Trophoblast cell (in vitro differentiated cells and primary cell): ENCODE results near the gene BBIP1.

Experiments
- DNase-seq, 2 donors: peaks; one replicate each; pipeline ENCODE4 v3.0.0-alpha.2; 2016
- H2AFZ ChIP-seq: 2 replicates; pipeline ENCODE4 v1.6.1; 2013; ENCODE audit warnings: low read length, moderate library complexity, mild to moderate bottlenecking; ENCODE audit not compliant: insufficient read depth, poor library complexity
- H2AK5ac ChIP-seq: 2 replicates; pipeline ENCODE4 v1.6.1; 2013; ENCODE audit warnings: mild to moderate bottlenecking, low read length
- H2BK120ac ChIP-seq: 2 replicates; pipeline ENCODE4 v1.6.1; 2013; ENCODE audit warnings: low read length, mild to moderate bottlenecking, moderate library complexity; ENCODE audit not compliant: insufficient read depth, poor library complexity
- H2BK12ac ChIP-seq: 2 replicates; pipeline ENCODE4 v1.6.1; 2013; ENCODE audit warnings: mild to moderate bottlenecking, low read length, moderate library complexity
- H2BK5ac ChIP-seq: 2 replicates; pipeline ENCODE4 v1.6.1; 2013; ENCODE audit warnings: low read length, low read depth, moderate library complexity, mild to moderate bottlenecking; ENCODE audit not compliant: poor library complexity
- H3K14ac ChIP-seq: 2 replicates; pipeline ENCODE4 v1.6.1; 2013; ENCODE audit warnings: mild to moderate bottlenecking, low read length
- H3K18ac ChIP-seq: 2 replicates; pipeline ENCODE4 v1.6.1; 2013; ENCODE audit warnings: mild to moderate bottlenecking, low read length
- H3K23ac ChIP-seq: 2 replicates; pipeline ENCODE4 v1.6.1; 2013; ENCODE audit warnings: low read length
- H3K27ac ChIP-seq: 2 replicates; pipeline ENCODE4 v1.5.1; 2013; ENCODE audit warnings: low read depth, mild to moderate bottlenecking, inconsistent platforms, low read length, moderate library complexity
- H3K27me3 ChIP-seq: 2 replicates; pipeline ENCODE4 v1.6.1; 2013; ENCODE audit warnings: inconsistent platforms, mild to moderate bottlenecking, low read length, moderate library complexity; ENCODE audit not compliant: insufficient read depth
- H3K36me3 ChIP-seq, 2 experiments: 1 replicate in 1 of 2; 2 replicates in 1 of 2; pipeline ENCODE4 v1.6.1; 2013; ENCODE audit warnings: low read length in 2 of 2, mild to moderate bottlenecking in 2 of 2, moderate library complexity in 1 of 2; ENCODE audit not compliant: insufficient read depth in 2 of 2, control insufficient read depth in 1 of 2
- H3K4ac ChIP-seq: 2 replicates; pipeline ENCODE4 v1.6.1; 2013; ENCODE audit warnings: low read depth, mild to moderate bottlenecking, low read length, moderate library complexity
- H3K4me1 ChIP-seq, 2 experiments: 1 replicate in 1 of 2; 2 replicates in 1 of 2; pipeline ENCODE4 v1.6.1; 2013; ENCODE audit warnings: low read length in 2 of 2, mild to moderate bottlenecking in 2 of 2, moderate library complexity in 1 of 2; ENCODE audit not compliant: insufficient read depth in 2 of 2, control insufficient read depth in 1 of 2
- H3K4me2 ChIP-seq: 2 replicates; pipeline ENCODE4 v1.6.1; 2013; ENCODE audit warnings: inconsistent platforms, mild to moderate bottlenecking, low read length, moderate library complexity
- H3K4me3 ChIP-seq: 2 replicates; pipeline ENCODE4 v1.5.1; 2013; ENCODE audit warnings: mild to moderate bottlenecking, low read depth, low read length, inconsistent platforms
- H3K79me1 ChIP-seq: one replicate; pipeline ENCODE4 v1.6.1; 2013; ENCODE audit warnings: low read length
- H3K79me2 ChIP-seq: 2 replicates; pipeline ENCODE4 v1.6.1; 2013; ENCODE audit warnings: low read length, mild to moderate bottlenecking; ENCODE audit not compliant: control insufficient read depth, insufficient read depth, poor library complexity
- H3K9ac ChIP-seq: 2 replicates; pipeline ENCODE4 v1.6.1; 2013; ENCODE audit warnings: mild to moderate bottlenecking, low read length
- H3K9me3 ChIP-seq: 2 replicates; pipeline ENCODE4 v1.6.1; 2013; ENCODE audit warnings: low read depth, mild to moderate bottlenecking, control low read depth, inconsistent platforms, low read length; ENCODE audit not compliant: insufficient read depth
- H4K12ac ChIP-seq: 2 replicates; pipeline ENCODE4 v1.6.1; 2013; ENCODE audit warnings: low read depth, mild to moderate bottlenecking, low read length, moderate library complexity
- H4K8ac ChIP-seq: 2 replicates; pipeline ENCODE4 v1.6.1; 2013; ENCODE audit warnings: low read depth, mild to moderate bottlenecking, low read length, moderate library complexity
- H4K91ac ChIP-seq: one replicate; pipeline ENCODE4 v1.6.1; 2013; ENCODE audit warnings: low read depth, mild to moderate bottlenecking, low read length, moderate library complexity
- WGBS: extraction: QIAGEN DNeasy Blood & Tissue Kit; methylation state at CpG from one replicate; pipeline ENCODE4 v1.1.7; 2013; ENCODE audit warnings: missing lambda C conversion rate; ENCODE audit not compliant: insufficient read length, insufficient coverage; ENCODE audit errors: extremely low coverage; 5-methylcytosine and 5-hydroxymethylcytosine counted together

The BBIP1 gene

GRCh38 chr10:110852255-110852896, 66.6 kb downstream of the BBIP1 start:
- no peak overlapping the region for H3K4ac ChIP-seq
- no peak overlapping the region for H2AK5ac ChIP-seq
- H3K27ac ChIP-seq = no peak overlapping the region
- peak overlapping the region; percentile 20 for H4K91ac ChIP-seq
- no peaks in the 10 kb centered on the region for H3K9me3 ChIP-seq
- no peak overlapping the region for H3K23ac ChIP-seq
- H4K12ac ChIP-seq = no peak overlapping the region
- H2BK5ac ChIP-seq = no peak overlapping the region
- H3K4me1 ChIP-seq = peaks cover 5 to 17% of the 10 kb centered on the region in 2 experiments
- H4K8ac ChIP-seq = no peak overlapping the region
- peak overlapping the region; percentile 16 for H3K4me2 ChIP-seq
- no peaks in the 10 kb centered on the region for H3K79me1 ChIP-seq
- H2BK12ac ChIP-seq = no peak overlapping the region
- H3K4me3 ChIP-seq = no peak overlapping the region
- H2AFZ ChIP-seq = no peak overlapping the region
- peak; percentile 93 to 94 for DNase-seq
- peak overlapping the region; percentile 69 for H3K18ac ChIP-seq
- no peaks in the 10 kb centered on the region for H3K79me2 ChIP-seq
- H3K14ac ChIP-seq = no peak overlapping the region
- no peaks in the 10 kb centered on the region for H3K27me3 ChIP-seq
- no peaks in the 10 kb centered on the region for H3K36me3 ChIP-seq
- no peak overlapping the region for H2BK120ac ChIP-seq
- WGBS = no CpG with 5 or more reads among the region's 7 CpGs
- no peak overlapping the region for H3K9ac ChIP-seq

GRCh38 chr10:110851020-110851612, 67.9 kb downstream of the BBIP1 start:
- Histone ChIP-seq H4K8ac (no peak overlapping the region), H2AFZ (no peak overlapping the region), H3K9ac (no peak overlapping the region), H3K9me3 (no peaks in the 10 kb centered on the region), H2AK5ac (peak overlapping the region; percentile 5), H2BK5ac (peak overlapping the region; percentile 30), H3K14ac (no peak overlapping the region), H3K18ac (peak overlapping the region; percentile 7), H3K23ac (no peak overlapping the region), H2BK12ac (peak overlapping the region; percentile 91), H3K79me2 (no peaks in the 10 kb centered on the region), H3K4me3 (no peak overlapping the region), H3K27ac (no peak overlapping the region), H4K91ac (peak overlapping the region; percentile 45), H3K79me1 (no peaks in the 10 kb centered on the region), H3K36me3 (no peaks in the 10 kb centered on the region), H3K4ac (no peak overlapping the region), H2BK120ac (no peak overlapping the region), H3K4me1 (peaks cover 5 to 15% of the 10 kb centered on the region in 2 experiments), H3K27me3 (no peaks in the 10 kb centered on the region), H4K12ac (no peak overlapping the region), H3K4me2 (no peak overlapping the region)
- DNase-seq = no peak
- no CpG with 5 or more reads among the region's 8 CpGs for WGBS

- no peak overlapping the region for H4K8ac ChIP-seq
- no peak for DNase-seq
- WGBS = no CpG with 5 or more reads among the region's 3 CpGs
- H3K4ac ChIP-seq = no peak overlapping the region
- no peak overlapping the region for H3K14ac ChIP-seq
- H2BK120ac ChIP-seq = no peak overlapping the region
- H4K12ac ChIP-seq = no peak overlapping the region
- no peak overlapping the region for H3K23ac ChIP-seq
- H2BK12ac ChIP-seq = no peak overlapping the region
- no peak overlapping the region for H3K9ac ChIP-seq
- peaks cover 5 to 12% of the 10 kb centered on the region in 2 experiments for H3K4me1 ChIP-seq
- no peak overlapping the region for H3K27ac ChIP-seq
- no peak overlapping the region for H4K91ac ChIP-seq
- no peaks in the 10 kb centered on the region for H3K79me2 ChIP-seq
- H3K18ac ChIP-seq = no peak overlapping the region
- H2AK5ac ChIP-seq = no peak overlapping the region
- H3K9me3 ChIP-seq = no peaks in the 10 kb centered on the region
- H3K36me3 ChIP-seq = no peaks in the 10 kb centered on the region
- no peaks in the 10 kb centered on the region for H3K79me1 ChIP-seq
- no peak overlapping the region for H3K4me3 ChIP-seq
- no peak overlapping the region for H2AFZ ChIP-seq
- H2BK5ac ChIP-seq = no peak overlapping the region
- H3K4me2 ChIP-seq = no peak overlapping the region
- H3K27me3 ChIP-seq = no peaks in the 10 kb centered on the region
Observed at GRCh38 chr10:110850099-110850498, 68.9 kb downstream of the BBIP1 start.
